Measurements from ENCODE around the gene SMARCB1.

Gene SMARCB1

DNA sequence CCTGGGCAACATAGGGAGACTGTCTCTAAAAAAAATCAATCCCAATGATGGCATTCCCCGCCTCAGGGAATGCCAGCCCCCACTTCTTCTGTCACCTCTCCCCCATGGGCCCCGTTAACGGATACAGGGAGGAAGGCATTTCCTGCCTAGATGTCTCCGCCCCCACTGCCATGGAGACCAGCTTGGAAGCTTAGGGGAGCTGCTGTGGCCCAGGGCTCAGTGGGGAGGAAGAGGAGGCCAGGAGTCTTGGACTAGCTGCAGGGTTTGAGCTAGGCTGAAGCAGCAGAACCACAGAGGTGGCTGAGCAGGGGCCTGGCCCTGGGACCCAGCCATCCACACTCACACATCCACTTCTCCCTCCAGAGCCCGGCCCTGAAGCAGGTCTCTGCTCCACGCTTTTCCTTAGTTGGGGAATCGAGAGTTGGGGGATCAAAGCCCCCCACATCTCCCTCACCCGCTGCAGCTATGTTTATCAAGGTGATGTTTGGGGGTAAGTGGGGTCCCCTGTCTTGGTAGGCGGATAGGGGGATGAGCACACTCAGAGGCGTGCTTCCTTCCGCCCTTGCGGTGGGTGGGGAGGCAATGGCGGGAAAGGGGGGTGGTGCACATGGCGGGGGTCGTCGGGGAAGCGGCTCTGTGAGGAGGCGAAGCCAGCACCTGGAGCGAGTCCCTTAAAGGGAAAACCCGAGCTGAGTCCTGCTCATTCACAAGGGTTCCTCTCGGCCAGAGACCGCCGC, 23.8 kb upstream of the SMARCB1 start, which contains the start of gene C22orf15:
TSS of gene C22orf15 (plus strand) at position 149 of the 737 bp plus-strand sequence. CDS start at position 466, 317 bp downstream.
- peak; percentile 80 for DNase-seq

DNA sequence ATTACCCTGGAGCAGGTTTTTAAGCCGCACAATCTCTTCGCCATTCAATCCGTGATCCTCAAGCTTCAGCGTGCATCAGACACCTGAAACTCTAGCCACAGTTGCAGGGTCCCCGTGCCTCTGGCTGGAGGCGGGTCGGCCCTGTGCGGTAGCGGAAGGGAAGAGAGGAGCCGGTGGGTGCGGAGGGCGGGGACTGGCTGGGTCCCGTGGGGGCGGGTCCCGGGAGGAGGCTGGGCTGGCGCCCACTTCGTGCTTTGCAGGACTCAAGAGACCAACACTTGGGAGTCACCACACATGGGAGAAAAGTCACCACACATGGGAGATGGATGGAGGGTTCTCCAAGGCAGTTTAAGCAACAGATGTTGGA, 23.2 kb upstream of the SMARCB1 start:
- no peak for DNase-seq

- DNase-seq = no peak
Measured at GRCh38 chr22:23763954-23764353, 22.8 kb upstream of the SMARCB1 start.

- no peak for DNase-seq
Measured at GRCh38 chr22:23764899-23765881, 21.6 kb upstream of the SMARCB1 start.

DNA sequence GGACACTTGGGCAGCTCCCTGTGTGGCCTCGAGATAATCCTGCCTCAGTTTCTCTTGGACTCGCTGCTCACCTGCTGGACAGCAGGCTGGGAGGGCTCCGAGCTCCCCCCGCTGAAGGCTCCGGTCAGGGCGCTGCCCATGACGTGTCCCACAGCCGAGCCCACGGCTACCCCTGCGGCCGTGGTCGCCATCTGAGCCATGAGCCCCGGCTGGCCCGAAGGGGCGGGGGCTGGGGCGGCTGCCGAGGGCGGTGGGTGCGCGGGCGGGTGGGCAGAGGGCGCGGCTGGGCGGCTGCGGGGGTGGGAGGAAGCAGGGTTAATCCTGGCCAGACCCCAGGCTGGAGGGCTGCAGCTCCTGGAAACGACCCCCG, 19.5 kb upstream of the SMARCB1 start:
- no peak for DNase-seq

- DNase-seq = peak; percentile 75
Measured at GRCh38 chr22:23767673-23768548, 18.9 kb upstream of the SMARCB1 start, which contains the start of gene CHCHD10. Gene CHCHD10, minus strand, starts transcription at chr22:23767972. Its CDS starts 98 bp downstream, at chr22:23767874.

DNA sequence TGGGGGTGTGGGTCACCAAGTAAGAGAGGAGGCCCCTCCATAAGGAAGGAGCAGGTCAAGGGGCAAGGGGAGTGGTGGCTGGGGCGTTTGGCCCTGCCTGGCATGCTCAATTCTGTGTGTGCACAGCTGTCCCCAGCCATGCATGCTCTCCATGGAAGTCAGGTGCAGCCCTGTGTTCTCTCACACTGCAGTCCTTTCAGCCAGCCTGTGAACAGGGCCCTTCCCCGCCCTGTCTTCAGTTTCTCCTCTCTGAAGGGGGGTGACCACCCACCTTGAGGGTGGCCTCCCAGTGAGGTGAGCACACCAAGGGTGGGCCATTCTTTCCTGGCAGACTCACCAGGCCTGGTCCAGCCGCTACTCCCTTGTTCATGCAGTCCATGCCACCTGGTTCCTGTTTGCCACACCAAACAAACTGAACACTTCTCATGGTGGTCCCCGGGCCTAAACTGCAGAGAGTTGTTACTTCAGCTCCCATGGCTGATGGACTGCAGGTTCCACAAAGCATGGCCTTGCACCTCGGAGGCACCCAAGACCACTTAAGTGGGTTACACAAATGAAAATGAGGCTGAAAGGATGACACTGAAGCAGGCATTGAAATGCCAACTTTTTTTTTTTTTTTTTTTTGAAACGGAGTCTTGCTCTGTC, 17.3 kb upstream of the SMARCB1 start:
- DNase-seq = no peak

- DNase-seq = no peak
Measured at GRCh38 chr22:23772315-23772648, 14.5 kb upstream of the SMARCB1 start.

- peak; percentile 61 for DNase-seq
Measured at GRCh38 chr22:23772649-23773473, 13.9 kb upstream of the SMARCB1 start, which contains the start of gene MMP11. Gene MMP11, plus strand, starts transcription at chr22:23772849. Its CDS starts 22 bp downstream, at chr22:23772871.

DNA sequence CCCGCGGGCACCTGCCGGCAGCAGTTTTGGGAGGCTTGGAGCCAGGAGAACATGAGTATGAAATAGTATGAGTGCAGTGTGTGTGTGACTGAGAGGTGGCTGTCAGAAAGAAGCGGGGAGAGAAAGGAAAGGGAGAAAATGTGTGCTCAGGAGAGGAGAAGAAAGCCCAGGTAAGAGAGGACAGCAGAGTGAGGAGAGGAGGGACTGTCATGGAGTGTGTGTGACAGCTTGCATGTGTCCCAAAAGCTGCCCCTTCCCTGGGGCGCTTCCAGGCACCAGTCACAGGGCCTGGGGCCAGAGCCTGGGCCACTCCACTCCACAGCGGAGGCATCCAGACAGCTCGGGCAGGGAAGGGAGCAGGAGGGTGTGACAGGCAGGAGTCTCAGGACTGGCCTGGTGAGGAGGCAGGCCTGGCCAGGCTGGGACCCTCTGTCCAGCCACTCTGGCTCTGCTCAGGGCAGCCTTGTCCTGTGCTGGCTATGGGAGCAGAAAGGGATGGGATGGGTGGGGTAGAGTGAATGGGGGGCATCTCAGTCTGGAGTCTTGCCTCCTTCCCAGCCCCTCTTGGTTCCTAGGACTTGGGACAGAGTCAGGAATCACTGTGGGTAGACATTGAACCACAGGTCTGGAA, 13.2 kb upstream of the SMARCB1 start:
- DNase-seq = no peak

DNA sequence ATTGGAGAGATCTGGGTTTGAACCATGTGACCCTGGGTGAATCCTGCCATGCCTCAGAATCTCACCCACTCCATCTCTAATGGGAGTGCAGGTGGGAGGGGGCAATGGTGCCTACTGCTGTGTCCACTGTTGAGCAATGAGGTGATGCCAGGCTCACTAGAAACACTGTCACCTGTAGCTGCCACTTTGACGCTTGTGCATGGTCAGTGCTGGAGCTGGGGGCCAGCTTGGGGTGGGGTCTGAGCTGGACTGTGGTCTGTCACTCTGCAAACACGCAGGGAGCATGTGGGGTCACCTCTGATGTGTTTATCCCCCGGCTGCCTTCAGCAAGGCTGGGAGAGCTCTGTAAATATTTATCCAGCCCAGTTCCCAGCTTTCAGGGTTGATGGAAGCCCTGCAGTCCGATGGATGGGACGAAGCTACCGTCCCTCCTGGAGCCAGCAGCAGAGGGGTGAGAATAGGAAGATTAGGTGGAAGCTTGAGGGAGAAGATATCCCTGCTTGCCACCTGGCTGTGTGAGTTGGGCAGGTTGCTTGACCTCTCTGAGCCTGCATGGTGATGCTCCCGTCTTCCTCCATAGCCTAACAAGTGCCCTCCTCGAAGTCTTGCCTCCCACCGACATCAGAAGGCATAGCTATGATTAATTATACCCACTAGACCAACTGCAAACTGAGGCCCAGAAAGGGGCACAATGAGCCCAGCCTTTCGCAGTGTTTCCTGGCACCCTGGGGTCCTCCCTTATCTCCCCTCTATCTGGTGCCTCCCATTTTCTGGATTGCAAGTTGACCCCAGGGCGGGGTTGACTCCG, 12.4 kb upstream of the SMARCB1 start:
- no peak for DNase-seq

DNA sequence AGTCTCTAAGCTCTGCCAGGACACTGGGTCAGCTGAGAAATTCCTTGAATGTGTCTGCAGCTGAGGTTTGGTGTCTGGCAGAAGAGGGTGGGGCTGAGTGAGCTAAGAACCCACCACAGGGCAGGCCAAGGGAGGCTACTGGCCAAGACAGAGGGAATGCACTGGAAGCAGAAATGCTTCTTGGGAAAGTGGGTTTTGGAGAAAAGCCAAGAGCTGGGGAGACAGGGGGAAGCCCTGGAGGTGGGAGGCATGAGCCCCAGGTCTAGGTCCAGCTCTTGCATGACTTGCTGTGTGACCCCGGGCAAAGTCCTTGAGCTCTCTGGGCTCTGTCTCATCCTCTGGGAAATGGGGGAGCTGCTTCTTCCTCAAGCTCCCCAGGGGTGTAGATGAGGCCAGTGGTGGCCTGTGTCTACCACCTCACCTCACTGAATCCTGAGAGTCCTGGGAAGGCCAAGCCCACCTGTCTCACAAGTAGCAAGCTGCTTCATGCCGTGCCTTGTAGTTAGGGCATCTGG, 11.8 kb upstream of the SMARCB1 start:
- peak; percentile 69 for DNase-seq

GRCh38 chr22:23775779-23776375, 10.9 kb upstream of the SMARCB1 start:
- no peak for DNase-seq

DNA sequence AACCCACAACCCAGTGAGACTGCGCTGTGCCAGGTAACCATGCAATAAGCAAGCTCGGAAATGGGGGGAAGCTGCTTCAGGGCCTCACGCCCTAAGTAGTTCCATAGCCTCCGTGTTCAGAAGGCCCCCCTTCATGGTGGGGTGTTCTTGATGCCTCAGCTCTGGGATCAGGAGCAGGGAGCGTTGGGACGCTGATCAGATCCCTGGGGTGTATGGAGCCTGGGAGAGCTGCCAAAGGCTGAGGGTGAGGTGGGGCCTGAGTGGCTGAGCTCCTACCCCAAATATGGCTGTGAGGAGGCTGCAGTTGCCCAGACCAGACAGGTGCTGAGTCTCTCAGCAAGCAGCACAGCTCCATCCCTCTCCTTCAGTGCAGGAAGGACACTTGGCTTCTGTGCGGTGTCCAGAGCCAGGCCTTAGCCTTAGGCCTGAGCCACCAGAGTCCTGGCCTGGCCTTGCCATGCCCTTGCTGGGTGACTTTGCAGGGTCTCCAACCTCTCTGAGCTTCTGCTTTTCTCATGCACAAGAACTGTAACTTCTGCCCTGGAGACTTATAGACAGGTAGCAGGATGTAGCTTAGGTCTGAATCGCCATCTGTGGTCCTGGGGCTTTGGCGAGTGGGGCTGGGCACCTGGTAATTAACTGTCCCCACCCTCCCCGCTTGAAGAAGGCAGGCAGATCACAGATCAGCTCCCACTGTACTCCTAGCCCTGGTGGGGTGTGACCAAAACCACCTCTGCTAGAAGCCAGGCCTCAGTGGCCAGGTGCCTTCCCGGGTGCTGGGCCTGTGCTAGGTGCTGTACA, 8.8 kb upstream of the SMARCB1 start:
- peak; percentile 37 for DNase-seq

DNA sequence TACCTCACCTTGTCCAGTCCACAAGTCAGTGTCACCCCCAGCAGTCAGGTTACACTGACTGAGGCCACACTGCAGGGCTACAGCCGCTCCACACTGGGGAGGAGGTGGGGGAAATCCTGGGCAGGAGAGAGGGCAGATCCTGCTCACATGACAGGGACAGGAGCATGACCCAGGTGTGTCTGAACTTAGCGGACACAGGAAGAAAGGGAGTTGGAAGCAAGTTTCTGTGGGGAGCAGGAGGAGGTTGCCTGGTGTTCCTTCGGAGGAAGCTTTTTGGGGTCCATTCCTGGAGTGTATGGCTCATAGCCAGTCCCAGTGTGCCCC, 8.2 kb upstream of the SMARCB1 start:
- DNase-seq = no peak

DNA sequence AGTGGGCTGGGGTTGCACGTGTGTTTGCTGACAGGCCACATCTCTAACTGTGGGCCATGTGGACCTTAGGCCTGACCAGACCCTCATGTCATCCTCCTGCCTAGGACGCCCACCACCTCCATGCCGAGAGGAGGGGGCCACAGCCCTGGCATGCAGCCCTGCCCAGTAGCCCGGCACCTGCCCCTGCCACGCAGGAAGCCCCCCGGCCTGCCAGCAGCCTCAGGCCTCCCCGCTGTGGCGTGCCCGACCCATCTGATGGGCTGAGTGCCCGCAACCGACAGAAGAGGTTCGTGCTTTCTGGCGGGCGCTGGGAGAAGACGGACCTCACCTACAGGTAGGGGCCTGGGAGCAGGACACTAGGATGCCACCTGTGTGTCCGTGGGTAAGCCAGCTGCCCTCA, 7.7 kb upstream of the SMARCB1 start:
- DNase-seq = no peak

DNA sequence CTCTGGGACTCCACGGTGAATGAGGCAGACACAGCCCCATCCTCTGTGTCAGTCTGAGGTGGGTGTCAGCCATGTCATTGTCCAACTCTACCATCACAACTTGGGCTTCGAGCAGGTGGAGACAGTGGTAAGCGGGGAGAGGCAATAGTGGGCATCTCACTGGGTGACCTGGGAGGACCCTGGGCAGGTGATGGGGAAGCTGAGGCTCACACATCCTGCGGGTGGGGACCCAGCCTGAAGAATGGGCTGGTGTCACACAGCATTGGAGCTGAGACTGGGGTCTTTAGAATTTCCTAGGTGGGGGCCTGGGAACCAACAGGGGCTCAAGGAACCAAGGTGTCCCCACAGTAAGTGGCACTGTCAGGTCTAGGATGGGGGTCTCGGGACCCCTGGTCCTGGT, 7.0 kb upstream of the SMARCB1 start:
- DNase-seq = no peak

GRCh38 chr22:23780146-23780748, 6.5 kb upstream of the SMARCB1 start:
- DNase-seq = no peak
